Right lobe of liver (tissue), 6 donors: ENCODE results near the gene MYT1. TPM values are rescaled to one million over a fixed set of nuclear protein-coding genes. Genes with fewer than 3 reads are reported as not detected.
"Not testable (repeated sequence)": the region's sequence is repeated elsewhere in the genome, so short reads cannot be mapped to it uniquely, and the experiment has no call there.

ENCODE experiments used
- ATAC-seq, 4 donors: fragments of 200-7000 bp; cut with Tn5 transposase; one replicate each; pipeline ENCODE4 v1.9.1; 2020; ENCODE audit warnings: mild to moderate bottlenecking in 4 of 4, moderate library complexity in 4 of 4
- DNase-seq, 3 donors: peaks; one replicate each; pipeline ENCODE4 v3.0.0-alpha.2; 2020
- H3K27ac ChIP-seq, 3 donors: fragments of 200-600 bp; one replicate each; pipeline ENCODE4 v1.8.0; 2022
- H3K27me3 ChIP-seq, 2 donors: fragments of 200-600 bp; one replicate each; pipeline ENCODE4 v1.8.0; 2022
- H3K36me3 ChIP-seq, 4 donors: fragments of 200-600 bp; sonication (generic) in 1 of 4; one replicate each; pipeline versions ENCODE4 v1.5.1 to v1.8.0; 2017 to 2022; ENCODE audit warnings: control low read depth in 1 of 4
- H3K4me1 ChIP-seq, 4 donors: fragments of 200-600 bp; sonication (generic) in 1 of 4; one replicate each; pipeline versions ENCODE4 v1.5.1 to v1.8.0; 2017 to 2022; ENCODE audit warnings: control low read depth in 1 of 4
- H3K4me3 ChIP-seq, 3 donors: fragments of 200-600 bp; one replicate each; pipeline ENCODE4 v1.8.0; 2022
- H3K9me3 ChIP-seq, 4 donors: fragments of 200-600 bp; sonication (generic) in 1 of 4; one replicate each; pipeline versions ENCODE4 v1.5.1 to v1.8.0; 2017 to 2022; ENCODE audit warnings: control low read depth in 1 of 4
- CTCF ChIP-seq, 4 donors: fragments of 200-600 bp in 3 of 4; fragments of 450-650 bp in 1 of 4; IDR thresholded peaks; one replicate each; pipeline versions ENCODE4 v1.5.1 to v1.8.0; 2016 to 2022; ENCODE audit warnings: antibody characterized with exemption in 4 of 4, mild to moderate bottlenecking in 2 of 4
- POLR2A ChIP-seq: fragments of 450-650 bp; IDR thresholded peaks from one replicate; pipeline ENCODE4 v1.6.1; 2017; ENCODE audit warnings: antibody characterized with exemption, mild to moderate bottlenecking
- WGBS: methylation state at CpG from one replicate; pipeline ENCODE4 v1.1.6; 2018; ENCODE audit warnings: low coverage, low lambda C conversion rate; ENCODE audit not compliant: insufficient coverage; ENCODE audit errors: missing lambda C conversion rate; 5-methylcytosine and 5-hydroxymethylcytosine counted together
- intact Hi-C, 2 donors: fragments of 100-400 bp; cut with DNase I; formaldehyde crosslinking; loops; one replicate each; pipeline versions ENCODE4 v1.11.2 to v1.14.1; 2022
- long read RNA-seq: library from polyadenylated mRNA; unstranded; transcript quantifications from one replicate; pipeline ENCODE4 v2.0.0, GENCODE V29; 2019
- total RNA-seq, 6 experiments: library from RNA; depleted of rRNA in 2 of 6; stranded (reverse); fragments of >200 nt in 2 of 6; fragmentation: NEBNext Ultra II Directional in 3 of 6; extraction: Animal tissue kit (Norgen Biotek cat#: 25700) in 3 of 6; gene quantifications; one replicate each; pipeline versions ENCODE4 v1.1.0 to v1.2.4, GENCODE V29; 2016 to 2023
- donor health status: DM: no; HTN: yes; CAD: no.
- donor health status: DM: no; HTN: no; CAD: no.
- donor health status: DM: no; HTN: no; CAD: no.
- donor health status: DM: no; HTN: yes; CAD: no.
- donor health status: DM: no; HTN: yes; CAD: no.

MYT1 gene
- total RNA-seq = under 1 TPM in 2 of 6 experiments, not detected in 4; 0.06 to 0.09 TPM
- long read RNA-seq = 0 reads

GRCh38 chr20:64164123-64164836, at the start of gene MYT1:
MYT1 (plus strand) TSS chr20:64164452; CDS start chr20:64198862, 34,410 bp downstream.
- H3K27me3 ChIP-seq = no peaks in the 10 kb centered on the region
- no peak within 1 kb of the TSS for H3K27ac ChIP-seq
- DNase-seq (no peak), ATAC-seq (no peak)
- no peaks in the 10 kb centered on the region for H3K4me1 ChIP-seq
- no peak for TF ChIP-seq CTCF (IDR thresholded peaks at IDR 0.05)
- TF ChIP-seq POLR2A = no peak
- no peaks in the 10 kb centered on the region for H3K36me3 ChIP-seq
- H3K4me3 ChIP-seq = no peak within 1 kb of the TSS
- intact Hi-C loops = no loop called here
- whole genome bisulfite sequencing = 70% methylated on average over 15 of the region's 21 CpGs
- H3K9me3 ChIP-seq = no peaks in the 10 kb centered on the region

DNA sequence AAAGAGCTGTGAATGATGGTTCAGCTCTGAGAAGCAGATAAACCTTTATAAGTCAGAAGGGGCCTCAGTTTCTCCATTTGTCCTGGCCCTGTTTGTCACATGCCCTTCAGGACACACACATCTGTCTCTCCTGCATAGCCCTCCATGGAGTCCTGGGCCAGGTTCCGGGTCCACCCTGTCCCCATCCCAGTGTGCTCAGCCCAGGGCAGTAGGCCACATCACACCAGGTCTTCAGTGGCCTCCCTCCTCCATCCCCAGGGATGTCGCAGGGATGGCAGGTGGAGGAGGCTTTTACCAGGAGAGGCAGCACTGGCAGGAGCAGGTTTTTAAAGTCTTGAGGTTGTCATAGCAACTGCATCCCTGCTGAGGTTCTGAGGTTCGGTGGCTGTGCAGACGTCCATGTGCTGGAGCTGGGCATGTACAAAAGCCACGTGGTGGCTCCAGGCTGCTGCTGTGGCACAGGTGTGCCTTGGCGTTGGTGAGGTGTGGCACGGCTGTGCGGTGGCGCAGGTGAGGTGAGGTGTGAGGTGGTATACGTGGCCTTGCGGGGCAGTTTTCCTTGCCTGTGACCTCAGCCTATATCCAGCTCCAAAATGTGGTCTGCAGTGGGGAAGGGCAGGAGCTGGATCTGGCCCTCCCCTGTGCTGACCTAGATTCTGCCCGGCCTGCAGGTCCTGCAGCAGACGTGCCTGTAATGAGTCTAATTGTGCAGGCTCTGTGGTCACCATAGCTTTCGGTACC, 48.9 kb upstream of the MYT1 start:
- TF ChIP-seq POLR2A = no peak
- TF ChIP-seq CTCF (IDR thresholded peaks at IDR 0.05) = no peak

DNA sequence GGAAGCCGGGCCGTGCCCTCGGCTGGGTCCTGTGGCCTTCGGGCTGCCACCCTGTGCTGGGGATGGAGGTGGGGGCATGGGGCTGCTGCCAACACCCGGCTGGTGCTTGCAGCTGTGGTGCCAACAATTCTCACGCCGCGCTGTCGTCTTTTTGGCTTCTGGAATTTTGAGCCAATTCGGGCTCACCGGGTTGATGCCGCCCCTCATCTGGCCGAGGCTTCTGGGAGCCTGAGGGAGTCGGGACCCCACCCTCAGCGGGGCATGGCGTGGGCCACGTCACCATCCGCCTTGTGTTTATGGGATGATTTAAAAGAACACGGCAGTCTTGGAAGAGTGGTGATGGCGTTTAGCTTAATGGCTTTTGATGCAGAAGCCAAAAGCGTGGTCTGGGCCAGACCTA, 48.2 kb upstream of the MYT1 start:
- DNase-seq (peak in 1 of 3 donors; percentile 31), ATAC-seq (no peak)
- no peaks in the 10 kb centered on the region for H3K9me3 ChIP-seq
- H3K36me3 ChIP-seq = no peaks in the 10 kb centered on the region
- H3K27me3 ChIP-seq = no peaks in the 10 kb centered on the region
- WGBS = 90% methylated on average over 14 of the region's 21 CpGs
- TF ChIP-seq POLR2A (no peak), CTCF (IDR thresholded peaks at IDR 0.05) (no peak)
- intact Hi-C loops = no loop called here
- H3K27ac ChIP-seq = no peak overlapping the region
- H3K4me3 ChIP-seq = no peak overlapping the region
- no peaks in the 10 kb centered on the region for H3K4me1 ChIP-seq

More for the DNA sequence above, 48.9 kb upstream of the MYT1 start:
- Histone ChIP-seq H3K36me3 (no peaks in the 10 kb centered on the region), H3K4me1 (no peaks in the 10 kb centered on the region), H3K4me3 (no peak overlapping the region), H3K27me3 (no peaks in the 10 kb centered on the region), H3K9me3 (no peaks in the 10 kb centered on the region), H3K27ac (no peak overlapping the region)
- intact Hi-C loops = no loop called here
- ATAC-seq (no peak), DNase-seq (peak in 2 of 3 donors; percentile 24 to 35)
- WGBS = 65% methylated on average over 9 of the region's 14 CpGs

DNA sequence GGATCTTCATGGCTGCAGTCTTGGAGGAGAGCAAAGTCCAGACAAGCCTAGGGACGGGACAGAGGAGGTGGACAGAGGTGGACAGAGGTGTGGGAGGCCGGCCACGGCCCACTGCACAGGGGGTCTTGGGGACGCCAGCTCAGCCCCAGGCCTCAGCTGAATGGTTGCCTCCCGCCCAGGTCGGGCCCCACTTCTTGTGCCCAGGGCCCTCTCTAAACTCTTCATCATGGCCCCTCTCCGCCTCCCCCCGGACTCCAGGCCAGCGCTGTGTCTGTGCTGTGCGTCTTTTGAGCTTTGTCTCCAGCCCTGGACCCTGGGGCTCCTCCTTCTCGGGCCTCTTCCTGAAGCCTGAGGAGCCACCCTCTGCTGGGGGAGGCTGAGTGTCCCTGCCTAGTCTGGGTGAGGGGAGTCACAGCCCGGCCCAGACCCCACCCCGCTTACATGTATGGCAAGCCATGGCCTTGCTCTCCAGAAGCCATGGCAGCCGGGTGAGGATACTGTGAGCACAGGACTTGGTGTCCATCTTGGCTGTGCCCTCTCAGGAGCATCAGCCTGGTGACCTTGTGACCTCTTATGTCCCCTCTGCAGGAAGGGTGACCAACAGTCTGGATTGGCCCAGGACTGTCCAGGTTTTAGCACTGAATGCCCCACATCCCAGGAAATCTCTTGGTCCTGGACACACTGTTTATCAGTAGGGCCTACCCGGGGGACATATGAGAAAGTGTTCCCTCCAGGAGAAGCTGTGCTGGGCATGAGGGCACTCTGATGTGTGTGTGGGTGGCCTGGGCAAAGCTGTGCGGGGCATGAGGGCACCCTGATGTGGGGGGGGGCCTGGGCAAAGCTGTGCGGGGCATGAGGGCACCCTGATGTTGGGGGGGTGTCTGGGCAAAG, 47.5 kb upstream of the MYT1 start:
- 65% methylated on average over 4 of the region's 17 CpGs for WGBS
- H3K4me1 ChIP-seq = no peaks in the 10 kb centered on the region
- intact Hi-C loops = no loop called here
- H3K4me3 ChIP-seq = no peak overlapping the region
- H3K9me3 ChIP-seq = no peaks in the 10 kb centered on the region
- no peaks in the 10 kb centered on the region for H3K27me3 ChIP-seq
- ATAC-seq (no peak), DNase-seq (peak in 2 of 3 donors; percentile 34 to 42)
- TF ChIP-seq CTCF (IDR thresholded peaks at IDR 0.05) = no peak
- TF ChIP-seq POLR2A = no peak
- no peaks in the 10 kb centered on the region for H3K36me3 ChIP-seq
- no peak overlapping the region for H3K27ac ChIP-seq

- ATAC-seq, H3K4me3 ChIP-seq, H3K4me1 ChIP-seq, H3K9me3 ChIP-seq, H3K36me3 ChIP-seq, intact Hi-C loops, H3K27ac ChIP-seq, H3K27me3 ChIP-seq: not testable (repeated sequence)
- DNase-seq = peak in 1 of 3 donors; percentile 9
- 100% methylated on average over 2 of the region's 6 CpGs for WGBS
These were observed 46.8 kb upstream of the MYT1 start for GRCh38 chr20:64117432-64117777.
